KMS-11 (cell line): ENCODE results near the gene CHERP.
"Not testable (repeated sequence)": the region's sequence is repeated elsewhere in the genome, so short reads cannot be mapped to it uniquely, and the experiment has no call there.

Source experiments
- H2AFZ ChIP-seq: fragments of 200-600 bp; sonication (generic); 2 replicates; pipeline ENCODE4 v1.6.1; 2016; ENCODE audit warnings: antibody characterized with exemption, mixed run types, low read depth
- H3K27ac ChIP-seq: fragments of 200-600 bp; sonication (generic); 2 replicates; pipeline ENCODE4 v1.6.1; 2016; ENCODE audit warnings: mild to moderate bottlenecking, mixed run types
- H3K27me3 ChIP-seq: fragments of 200-600 bp; sonication (generic); 2 replicates; pipeline ENCODE4 v1.6.1; 2017; ENCODE audit warnings: mild to moderate bottlenecking, low read depth, mixed run types, moderate library complexity; ENCODE audit not compliant: insufficient read depth
- H3K36me3 ChIP-seq: fragments of 200-600 bp; sonication (generic); 2 replicates; pipeline ENCODE4 v1.6.1; 2017; ENCODE audit warnings: mild to moderate bottlenecking, mixed run types; ENCODE audit not compliant: insufficient read depth
- H3K4me1 ChIP-seq: fragments of 200-600 bp; sonication (generic); 2 replicates; pipeline ENCODE4 v1.6.1; 2016; ENCODE audit warnings: mild to moderate bottlenecking, low read depth, mixed run types; ENCODE audit not compliant: poor library complexity, severe bottlenecking
- H3K4me2 ChIP-seq: fragments of 200-600 bp; sonication (generic); 2 replicates; pipeline ENCODE4 v1.7.0; 2016; ENCODE audit warnings: mild to moderate bottlenecking, mixed run types
- H3K4me3 ChIP-seq: fragments of 200-600 bp; sonication (generic); IDR thresholded peaks from 2 replicates; pipeline ENCODE4 v1.6.1; 2017; ENCODE audit warnings: low read depth, low read length, mixed read lengths; ENCODE audit not compliant: insufficient read depth
- H3K79me2 ChIP-seq: fragments of 200-600 bp; sonication (generic); 2 replicates; pipeline ENCODE4 v1.6.1; 2016; ENCODE audit warnings: low read depth, mixed run types; ENCODE audit not compliant: insufficient read depth
- H3K9ac ChIP-seq: fragments of 200-600 bp; sonication (generic); 2 replicates; pipeline ENCODE4 v1.6.1; 2016; ENCODE audit warnings: mild to moderate bottlenecking, mixed run types
- H4K20me1 ChIP-seq: fragments of 200-600 bp; sonication (generic); 2 replicates; pipeline ENCODE4 v1.6.1; 2016; ENCODE audit warnings: mild to moderate bottlenecking, mixed run types; ENCODE audit not compliant: insufficient read depth
- CTCF ChIP-seq: fragments of 200-600 bp; sonication (generic); conservative IDR thresholded peaks from 2 replicates; pipeline ENCODE4 v1.6.1; 2017; ENCODE audit warnings: low read depth, mild to moderate bottlenecking, antibody characterized with exemption, low read length, moderate library complexity, mixed read lengths

CHERP gene

DNA sequence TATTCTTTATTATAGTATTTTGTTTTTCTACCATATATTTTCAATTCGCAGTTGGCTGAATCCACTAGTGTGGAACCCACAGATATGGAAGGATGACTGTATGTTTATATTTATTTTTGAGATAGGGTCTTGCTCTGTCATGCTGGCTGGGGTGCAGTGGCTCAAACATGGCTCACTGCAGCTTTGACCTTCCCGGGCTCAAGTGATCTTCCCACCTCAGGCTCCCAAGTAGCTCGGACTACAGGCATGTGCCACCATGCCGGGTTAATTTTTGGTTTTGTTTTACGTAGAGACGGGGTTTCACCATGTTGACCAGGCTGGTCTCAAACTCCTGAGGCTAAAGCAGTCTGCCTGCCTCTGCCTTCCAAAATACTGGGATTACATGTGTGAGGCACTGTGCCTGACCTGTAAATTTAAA lies 20.4 kb upstream of the CHERP start:
- H4K20me1 ChIP-seq = no peaks in the 10 kb centered on the region
- no peak overlapping the region for H2AFZ ChIP-seq
- H3K4me3 ChIP-seq = no peak overlapping the region
- no peak overlapping the region for H3K27ac ChIP-seq
- no peak overlapping the region for H3K9ac ChIP-seq
- H3K36me3 ChIP-seq = no peaks in the 10 kb centered on the region; the same call in 1 of the 2 replicates
- H3K79me2 ChIP-seq = no peaks in the 10 kb centered on the region
- no peak overlapping the region for H3K4me2 ChIP-seq
- no peaks in the 10 kb centered on the region for H3K27me3 ChIP-seq
- no peak for TF ChIP-seq CTCF
- H3K4me1 ChIP-seq = no peaks in the 10 kb centered on the region

DNA sequence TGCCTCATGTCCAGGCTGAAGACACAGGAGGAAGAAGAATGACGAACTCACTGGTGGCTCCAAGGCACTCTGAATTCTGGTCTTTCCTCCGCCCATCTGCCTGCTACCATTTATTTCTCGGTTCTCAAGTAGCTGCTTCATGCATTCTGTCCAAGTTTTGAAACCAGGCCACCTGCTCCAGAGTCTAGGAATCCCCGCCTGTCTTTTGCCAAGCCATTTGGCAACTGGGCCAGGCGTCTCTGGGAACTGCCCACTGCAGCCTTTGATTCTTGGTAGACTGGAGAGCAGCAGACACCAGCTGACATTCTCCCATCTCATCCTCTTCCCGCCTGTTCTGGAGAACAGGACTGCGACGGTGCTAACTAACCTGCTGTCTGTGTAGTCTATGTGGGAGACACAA lies 19.1 kb upstream of the CHERP start:
- Histone ChIP-seq H3K27ac (no peak overlapping the region), H3K27me3 (no peaks in the 10 kb centered on the region), H2AFZ (no peak overlapping the region), H3K4me1 (no peaks in the 10 kb centered on the region), H3K4me3 (no peak overlapping the region), H3K79me2 (no peaks in the 10 kb centered on the region), H3K36me3 (no peaks in the 10 kb centered on the region), H3K9ac (no peak overlapping the region), H4K20me1 (no peaks in the 10 kb centered on the region), H3K4me2 (no peak overlapping the region)
- TF ChIP-seq CTCF = no peak

DNA sequence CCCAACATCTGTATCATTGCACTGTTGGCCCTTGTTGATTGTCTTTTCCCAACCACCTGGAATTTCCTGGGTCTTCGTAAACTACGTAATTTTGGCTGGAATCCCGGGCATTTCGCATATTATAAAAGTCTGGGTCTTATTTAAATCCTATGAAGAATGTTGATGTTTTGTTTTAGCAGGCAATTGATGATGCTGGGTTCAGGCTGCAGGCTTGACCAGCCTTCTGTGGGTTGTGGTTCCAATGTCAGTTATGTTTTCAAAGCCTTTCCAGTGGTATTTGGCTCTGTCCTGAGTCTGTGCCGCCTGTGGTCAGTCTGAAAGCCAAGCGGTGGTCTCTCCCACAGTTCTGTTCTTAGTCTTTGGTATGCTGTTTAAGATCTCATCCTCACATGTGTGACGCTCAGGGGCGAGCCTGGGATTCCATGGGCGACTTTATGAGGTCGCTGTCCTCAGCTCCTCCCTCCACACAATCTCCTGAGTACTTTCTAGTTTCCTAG lies 17.6 kb upstream of the CHERP start:
- Histone ChIP-seq H3K79me2 (no peaks in the 10 kb centered on the region), H3K27ac (no peak overlapping the region), H3K27me3 (no peaks in the 10 kb centered on the region), H3K9ac (no peak overlapping the region), H2AFZ (no peak overlapping the region), H3K4me3 (no peak overlapping the region), H3K4me2 (no peak overlapping the region), H4K20me1 (no peaks in the 10 kb centered on the region), H3K36me3 (no peaks in the 10 kb centered on the region), H3K4me1 (no peaks in the 10 kb centered on the region)
- no peak for TF ChIP-seq CTCF

DNA sequence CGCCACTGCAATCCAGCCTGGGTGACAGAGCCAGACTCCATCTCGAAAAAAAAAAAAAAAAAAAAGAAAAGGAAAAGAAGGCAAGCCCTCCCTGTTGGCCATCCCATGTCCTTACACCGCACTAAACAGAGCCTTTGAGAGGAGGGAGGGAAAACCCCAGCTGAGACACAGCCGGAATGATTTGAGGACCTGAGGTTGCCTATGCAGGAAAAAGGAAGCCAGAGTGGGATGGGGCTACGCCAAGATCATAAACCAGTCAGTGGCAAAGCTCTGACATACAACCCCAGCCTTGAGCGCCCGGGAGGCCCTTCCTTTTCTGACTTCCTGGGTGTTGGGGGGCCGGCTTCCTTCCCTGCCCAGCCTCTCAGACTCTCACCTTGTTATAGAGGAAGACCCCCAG lies 12.5 kb upstream of the CHERP start:
- TF ChIP-seq CTCF = no peak
- Histone ChIP-seq H3K9ac (no peak overlapping the region), H3K79me2 (no peaks in the 10 kb centered on the region), H3K4me2 (no peak overlapping the region), H3K4me1 (no peaks in the 10 kb centered on the region), H3K27me3 (no peaks in the 10 kb centered on the region), H3K27ac (no peak overlapping the region), H3K4me3 (no peak overlapping the region), H2AFZ (no peak overlapping the region), H3K36me3 (no peaks in the 10 kb centered on the region; the same call in 1 of the 2 replicates), H4K20me1 (no peaks in the 10 kb centered on the region)

- H2AFZ ChIP-seq, H3K27me3 ChIP-seq, H3K9ac ChIP-seq, H3K79me2 ChIP-seq, H3K4me2 ChIP-seq, H3K4me1 ChIP-seq, H4K20me1 ChIP-seq, H3K36me3 ChIP-seq, H3K27ac ChIP-seq, H3K4me3 ChIP-seq: not testable (repeated sequence)
Observed at GRCh38 chr19:16551902-16552301, 9.7 kb upstream of the CHERP start.
